GM12872 (cell line): Measurements from ENCODE around the gene CYP2W1.

Source experiments
- TF ChIP-seq, protein P1 (sequence below): IDR thresholded peaks from 3 replicates; pipeline ENCODE4 v1.5.1; 2011; ENCODE audit warnings: low read depth, mild to moderate bottlenecking, low read length, moderate library complexity; ENCODE audit not compliant: insufficient read depth

CYP2W1 gene

DNA sequence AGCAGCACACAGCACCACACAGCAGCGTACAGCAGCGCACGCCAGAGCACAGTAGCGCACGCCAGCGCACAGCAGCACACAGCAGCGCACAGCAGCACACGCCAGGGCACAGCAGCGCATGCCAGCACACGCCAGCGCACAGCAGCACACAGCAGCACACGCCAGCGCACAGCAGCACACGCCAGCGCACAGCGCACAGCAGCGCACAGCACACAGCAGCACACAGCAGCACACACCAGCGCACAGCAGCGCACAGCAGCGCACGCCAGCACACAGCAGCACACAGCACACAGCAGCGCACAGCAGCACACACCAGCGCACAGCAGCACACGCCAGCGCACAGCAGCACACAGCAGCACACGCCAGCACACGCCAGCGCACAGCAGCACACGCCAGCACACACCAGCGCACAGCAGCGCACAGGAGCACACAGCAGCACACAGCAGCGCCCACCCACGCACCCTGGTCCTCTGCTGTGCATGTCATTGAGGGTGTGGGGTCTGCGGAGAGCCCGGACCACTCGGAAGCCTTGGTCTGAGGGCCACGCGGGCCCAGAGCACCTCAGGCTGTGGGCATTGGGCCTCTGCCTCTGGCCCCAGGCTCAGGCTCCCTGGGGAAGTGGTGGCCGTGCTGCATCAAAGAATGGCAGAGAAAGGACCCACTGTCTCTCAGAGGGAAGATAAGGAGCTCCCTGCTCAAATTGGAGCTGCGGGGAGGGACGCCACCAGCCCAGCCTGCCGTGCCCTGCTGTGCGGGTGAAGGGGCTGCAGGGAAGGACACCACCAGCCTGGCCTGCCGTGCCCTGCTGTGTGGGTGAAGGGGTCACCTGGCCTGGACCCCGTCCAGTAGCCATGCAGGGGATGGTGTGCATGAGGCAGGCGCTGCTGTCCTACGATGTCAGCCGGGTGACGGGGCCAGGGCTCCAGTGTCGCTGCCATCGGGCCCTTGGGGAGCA, 33.9 kb downstream of the CYP2W1 start:
- TF ChIP-seq, protein P1, sequence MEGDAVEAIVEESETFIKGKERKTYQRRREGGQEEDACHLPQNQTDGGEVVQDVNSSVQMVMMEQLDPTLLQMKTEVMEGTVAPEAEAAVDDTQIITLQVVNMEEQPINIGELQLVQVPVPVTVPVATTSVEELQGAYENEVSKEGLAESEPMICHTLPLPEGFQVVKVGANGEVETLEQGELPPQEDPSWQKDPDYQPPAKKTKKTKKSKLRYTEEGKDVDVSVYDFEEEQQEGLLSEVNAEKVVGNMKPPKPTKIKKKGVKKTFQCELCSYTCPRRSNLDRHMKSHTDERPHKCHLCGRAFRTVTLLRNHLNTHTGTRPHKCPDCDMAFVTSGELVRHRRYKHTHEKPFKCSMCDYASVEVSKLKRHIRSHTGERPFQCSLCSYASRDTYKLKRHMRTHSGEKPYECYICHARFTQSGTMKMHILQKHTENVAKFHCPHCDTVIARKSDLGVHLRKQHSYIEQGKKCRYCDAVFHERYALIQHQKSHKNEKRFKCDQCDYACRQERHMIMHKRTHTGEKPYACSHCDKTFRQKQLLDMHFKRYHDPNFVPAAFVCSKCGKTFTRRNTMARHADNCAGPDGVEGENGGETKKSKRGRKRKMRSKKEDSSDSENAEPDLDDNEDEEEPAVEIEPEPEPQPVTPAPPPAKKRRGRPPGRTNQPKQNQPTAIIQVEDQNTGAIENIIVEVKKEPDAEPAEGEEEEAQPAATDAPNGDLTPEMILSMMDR: no peak

DNA sequence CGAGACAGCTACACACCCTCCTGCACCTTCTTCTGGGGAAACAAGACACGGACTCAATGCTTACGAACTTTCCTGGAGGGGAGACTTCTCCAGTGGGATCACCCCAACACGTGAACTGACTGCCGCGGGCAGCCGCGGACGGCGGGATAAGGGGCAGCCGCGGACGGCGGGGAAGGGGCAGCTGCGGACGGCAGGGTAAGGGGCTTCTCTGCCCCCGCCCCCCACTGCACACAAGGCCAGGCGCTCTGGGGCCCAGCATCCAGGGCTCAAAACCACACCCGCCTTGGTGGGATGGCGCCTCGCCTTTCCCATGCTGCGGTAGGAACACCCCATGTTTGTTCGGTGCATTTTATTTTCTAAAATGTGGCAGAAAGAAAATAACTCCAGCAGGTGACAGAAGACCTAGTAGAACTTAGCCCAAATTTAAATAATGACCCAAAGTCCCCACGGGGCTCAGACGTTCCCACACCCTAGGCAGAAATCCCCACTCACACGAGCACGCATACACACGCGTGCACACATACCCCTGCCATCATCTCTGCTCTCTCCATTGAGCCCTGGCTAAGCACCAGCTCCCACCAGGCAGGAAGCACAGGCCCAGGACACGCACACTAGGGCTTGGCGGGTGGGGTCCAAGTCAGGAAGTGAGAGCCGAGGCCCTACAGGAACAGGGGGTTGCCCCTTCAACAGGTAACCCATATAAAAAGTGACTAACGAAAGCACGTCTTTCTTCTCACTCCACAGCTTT, 34.8 kb downstream of the CYP2W1 start:
- TF ChIP-seq, protein P1: no peak

DNA sequence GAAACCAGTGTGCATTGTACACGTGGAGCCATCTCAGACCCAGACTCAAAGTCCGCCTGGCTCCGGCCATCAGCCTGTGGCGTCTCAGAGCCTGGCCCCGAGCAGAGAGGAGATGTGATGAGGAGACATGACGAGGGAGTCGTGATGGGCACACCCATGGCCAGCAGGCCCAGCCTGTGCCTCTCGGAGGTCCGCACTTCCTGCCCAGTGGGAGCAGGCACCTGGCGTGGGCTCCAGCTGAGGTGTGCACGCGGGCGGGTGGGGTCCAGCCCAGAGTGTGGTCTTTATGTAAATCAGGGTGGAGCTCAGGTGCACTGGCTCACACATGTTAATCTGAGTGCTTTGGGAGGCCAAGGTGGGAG, 35.3 kb downstream of the CYP2W1 start:
- TF ChIP-seq, protein P1: no peak

DNA sequence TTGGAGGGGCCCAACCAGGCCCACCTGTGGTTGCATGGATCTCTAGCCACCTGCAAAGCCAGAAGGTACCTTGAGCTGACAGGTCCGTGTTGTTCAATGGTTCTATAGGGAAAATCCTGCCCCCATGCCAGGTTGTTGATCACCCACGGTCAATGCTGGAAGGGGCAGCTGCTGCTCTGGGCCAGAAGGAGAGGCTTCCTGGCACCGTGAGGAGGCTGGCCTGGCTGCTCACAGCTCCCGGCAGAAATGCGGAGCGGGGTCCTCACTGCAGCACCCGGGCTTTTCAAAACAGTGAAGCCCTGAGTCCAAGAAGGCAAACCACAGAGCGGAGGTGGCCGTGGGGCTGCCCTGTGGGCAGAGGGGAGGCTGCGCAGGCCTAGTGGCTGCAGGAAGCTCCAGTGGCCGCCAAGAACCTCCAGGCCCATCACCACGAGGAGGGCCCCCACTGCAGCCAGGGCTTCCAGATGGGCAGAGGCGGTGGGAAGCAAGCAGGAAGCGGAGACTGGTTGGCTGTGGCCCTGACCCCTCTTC, 36.3 kb downstream of the CYP2W1 start:
- TF ChIP-seq, protein P1: no peak

DNA sequence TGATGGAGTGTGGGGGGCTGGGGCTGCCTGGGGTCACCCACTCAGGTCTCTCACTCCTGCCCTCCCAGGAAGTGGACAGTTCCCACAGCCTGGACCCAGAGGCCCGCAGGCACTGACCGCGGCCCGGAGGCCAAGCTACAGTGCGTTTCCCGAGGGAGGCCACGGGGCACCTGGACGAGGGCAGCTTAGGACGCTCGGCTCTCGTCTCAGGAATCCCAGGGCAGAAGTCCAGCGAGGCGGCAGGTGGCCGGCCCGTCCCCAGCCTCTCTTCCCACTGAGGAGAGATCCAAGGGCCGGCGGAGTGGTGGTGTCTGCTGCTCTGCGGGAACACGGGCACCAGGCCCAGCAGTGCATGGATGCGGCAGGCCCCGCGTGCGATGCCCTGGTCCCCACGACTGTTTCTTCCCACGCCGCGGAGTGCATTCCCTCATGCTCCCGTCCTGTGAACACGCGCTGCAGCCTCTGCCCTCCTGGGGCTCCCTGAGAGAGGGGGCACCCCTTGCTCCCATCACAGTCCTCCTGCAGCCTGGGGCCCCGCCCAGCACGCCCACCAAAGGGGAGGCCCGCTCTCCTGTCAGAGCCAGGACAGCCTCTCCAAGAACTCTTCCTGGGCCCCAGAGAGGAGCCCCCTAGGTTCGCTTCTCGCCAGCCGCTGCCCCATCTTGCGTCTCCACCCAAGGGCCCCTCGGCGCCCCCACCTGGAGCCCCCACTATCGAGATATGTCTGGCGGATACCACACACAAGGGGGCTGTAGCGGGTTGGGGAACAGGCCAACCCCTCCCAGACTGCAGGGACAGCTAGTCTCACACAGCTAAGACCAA, 37.0 kb downstream of the CYP2W1 start:
- TF ChIP-seq, protein P1: no peak

DNA sequence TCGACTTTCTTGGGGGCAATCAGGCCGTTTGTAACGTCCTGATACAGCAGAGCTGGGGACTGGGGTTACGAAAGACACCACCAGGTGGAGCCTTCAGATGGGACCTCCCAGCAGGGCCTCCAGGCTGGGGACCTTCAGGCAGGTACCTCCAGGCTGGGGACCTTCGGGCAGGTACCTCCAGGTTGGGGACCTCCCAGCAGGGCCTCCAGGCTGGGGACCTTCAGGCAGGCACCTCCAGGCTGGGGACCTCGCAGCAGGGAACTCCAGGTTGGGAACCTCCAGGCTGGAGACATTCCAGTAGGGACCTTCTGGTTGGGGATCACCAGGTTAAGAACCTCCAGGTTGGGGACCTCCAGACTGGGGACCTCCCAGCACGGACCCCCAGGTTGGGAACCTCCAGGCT, 37.9 kb downstream of the CYP2W1 start:
- TF ChIP-seq, protein P1: peak; percentile 29; the same call in 1 of the 3 replicates

DNA sequence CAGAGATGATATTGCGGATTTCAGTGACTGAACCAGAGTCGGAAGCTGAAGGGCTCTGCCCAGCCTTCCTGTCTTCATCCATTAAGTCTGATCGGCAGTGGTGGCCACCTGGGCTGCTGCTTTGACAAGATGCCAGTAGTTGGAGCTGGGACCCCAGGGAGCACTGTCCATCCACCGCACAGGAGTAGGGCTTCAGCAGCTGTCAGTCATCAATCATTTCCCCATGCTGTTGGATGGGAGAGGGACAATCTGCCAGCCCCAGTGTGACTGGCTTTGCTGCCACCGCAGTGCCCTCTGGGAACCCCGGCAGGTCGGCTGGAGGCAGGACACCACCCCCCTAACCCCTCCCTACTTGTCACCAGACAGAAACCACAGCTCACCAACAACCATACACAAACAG, 38.4 kb downstream of the CYP2W1 start:
- TF ChIP-seq, protein P1: no peak
